ENCODE measurements around the gene DBET. TPM values are rescaled to one million over a fixed set of nuclear protein-coding genes. Genes with fewer than 3 reads are reported as not detected.
"Not testable (repeated sequence)": the region's sequence is repeated elsewhere in the genome, so short reads cannot be mapped to it uniquely, and the experiment has no call there.

Gene DBET
- total RNA-seq, 1 donor from 2014 or later, result not detected

GRCh38 chr4:190018201-190018920 is 45.9 kb upstream of the DBET start:
- H3K4me1 Mint-ChIP-seq, result no peaks in the 10 kb centered on the region
- H3K36me3 Mint-ChIP-seq, result peaks cover 9% of the 10 kb centered on the region
- TF ChIP-seq CTCF (IDR thresholded peaks at IDR 0.05; ENCODE audit: unreplicated experiment), result no peak
- H3K4me3 Mint-ChIP-seq, result no peak overlapping the region
- no peak overlapping the region for H3K27ac Mint-ChIP-seq
- no peaks in the 10 kb centered on the region for H3K27me3 Mint-ChIP-seq (ENCODE audit: low read depth)
- no peak for DNase-seq (ENCODE audit: low spot score in 2 of 2, unreplicated experiment in 2 of 2)
- peaks cover 33% of the 10 kb centered on the region for H3K9me3 Mint-ChIP-seq

- no peak overlapping the region for H3K4me3 Mint-ChIP-seq
- no peak for TF ChIP-seq CTCF (IDR thresholded peaks at IDR 0.05; ENCODE audit: unreplicated experiment)
- H3K9me3 Mint-ChIP-seq, result peaks cover 26% of the 10 kb centered on the region
- peaks cover 7% of the 10 kb centered on the region for H3K36me3 Mint-ChIP-seq
- no peaks in the 10 kb centered on the region for H3K4me1 Mint-ChIP-seq
- H3K27ac Mint-ChIP-seq, result no peak overlapping the region
- DNase-seq (ENCODE audit: low spot score in 2 of 2, unreplicated experiment in 2 of 2), result no peak
- no peaks in the 10 kb centered on the region for H3K27me3 Mint-ChIP-seq (ENCODE audit: low read depth)
Measured at GRCh38 chr4:190019023-190019858, 45.1 kb upstream of the DBET start.

- H3K27ac Mint-ChIP-seq; DNase-seq (ENCODE audit: low spot score in 2 of 2, unreplicated experiment in 2 of 2); H3K4me1 Mint-ChIP-seq; H3K4me3 Mint-ChIP-seq; H3K27me3 Mint-ChIP-seq (ENCODE audit: low read depth); H3K36me3 Mint-ChIP-seq: not testable (repeated sequence)
- peaks cover 23% of the 10 kb centered on the region for H3K9me3 Mint-ChIP-seq
Measured at GRCh38 chr4:190019859-190020463, 44.3 kb upstream of the DBET start.

- no peak for TF ChIP-seq CTCF (IDR thresholded peaks at IDR 0.05; ENCODE audit: unreplicated experiment)
Measured at GRCh38 chr4:190020790-190021717, 43.2 kb upstream of the DBET start.

GRCh38 chr4:190021973-190022372 is 42.3 kb upstream of the DBET start:
- DNase-seq (ENCODE audit: low spot score in 2 of 2, unreplicated experiment in 2 of 2); H3K27me3 Mint-ChIP-seq (ENCODE audit: low read depth); H3K36me3 Mint-ChIP-seq; H3K4me3 Mint-ChIP-seq; H3K27ac Mint-ChIP-seq; H3K4me1 Mint-ChIP-seq: not testable (repeated sequence)
- peaks cover 13% of the 10 kb centered on the region for H3K9me3 Mint-ChIP-seq

More at GRCh38 chr4:190020790-190021717, 43.2 kb upstream of the DBET start:
- Mint-ChIP-seq H3K4me1 (no peaks in the 10 kb centered on the region), H3K9me3 (peaks cover 22% of the 10 kb centered on the region), H3K4me3 (no peak overlapping the region), H3K27me3 (ENCODE audit: low read depth) (no peaks in the 10 kb centered on the region), H3K36me3 (peaks cover 7% of the 10 kb centered on the region), H3K27ac (no peak overlapping the region)
- DNase-seq (ENCODE audit: low spot score in 2 of 2, unreplicated experiment in 2 of 2), result no peak

GRCh38 chr4:190022614-190023281 is 41.6 kb upstream of the DBET start:
- H3K36me3 Mint-ChIP-seq; H3K27ac Mint-ChIP-seq; H3K4me1 Mint-ChIP-seq; DNase-seq (ENCODE audit: low spot score in 2 of 2, unreplicated experiment in 2 of 2); H3K27me3 Mint-ChIP-seq (ENCODE audit: low read depth); H3K4me3 Mint-ChIP-seq: not testable (repeated sequence)
- peaks cover 12% of the 10 kb centered on the region for H3K9me3 Mint-ChIP-seq

- H3K4me1 Mint-ChIP-seq; DNase-seq (ENCODE audit: low spot score in 2 of 2, unreplicated experiment in 2 of 2); H3K27ac Mint-ChIP-seq; H3K27me3 Mint-ChIP-seq (ENCODE audit: low read depth); H3K36me3 Mint-ChIP-seq; H3K4me3 Mint-ChIP-seq; H3K9me3 Mint-ChIP-seq: not testable (repeated sequence)
Measured at GRCh38 chr4:190027156-190027555, 37.1 kb upstream of the DBET start, which contains the start of gene FRG2. Gene FRG2, minus strand, starts transcription at chr4:190027256. Its CDS starts 52 bp downstream, at chr4:190027204.

- H3K4me1 Mint-ChIP-seq, H3K36me3 Mint-ChIP-seq: not testable (repeated sequence)
- peaks cover 13% of the 10 kb centered on the region for H3K9me3 Mint-ChIP-seq
Measured at GRCh38 chr4:190031264-190031663, 33.0 kb upstream of the DBET start.

GRCh38 chr4:190037704-190038388 is 26.5 kb upstream of the DBET start:
- not testable (repeated sequence) for H3K4me1 Mint-ChIP-seq; H3K27me3 Mint-ChIP-seq (ENCODE audit: low read depth); H3K27ac Mint-ChIP-seq; H3K36me3 Mint-ChIP-seq; H3K4me3 Mint-ChIP-seq; DNase-seq (ENCODE audit: low spot score in 2 of 2, unreplicated experiment in 2 of 2)
- H3K9me3 Mint-ChIP-seq, result peaks cover 17% of the 10 kb centered on the region

More at GRCh38 chr4:190031264-190031663, 33.0 kb upstream of the DBET start:
- H3K27ac Mint-ChIP-seq; H3K27me3 Mint-ChIP-seq (ENCODE audit: low read depth); DNase-seq (ENCODE audit: low spot score in 2 of 2, unreplicated experiment in 2 of 2); H3K4me3 Mint-ChIP-seq: not testable (repeated sequence)
